Measurements from ENCODE around the gene VTCN1.
A peak's percentile ranks its signal among the peaks of the same experiment; 100 is the strongest.
"Not testable (repeated sequence)": the region's sequence is repeated elsewhere in the genome, so short reads cannot be mapped to it uniquely, and the experiment has no call there.

Gene VTCN1

GRCh38 chr1:117120774-117121588, 89.7 kb downstream of the VTCN1 start:
- peak overlapping the region; percentile 57 for H3K4me3 ChIP-seq (replicated peaks; ENCODE audit: low read depth, low read length)
- no peak for DNase-seq (ENCODE audit: extremely low read depth, low read depth)
- TF ChIP-seq, protein P1, sequence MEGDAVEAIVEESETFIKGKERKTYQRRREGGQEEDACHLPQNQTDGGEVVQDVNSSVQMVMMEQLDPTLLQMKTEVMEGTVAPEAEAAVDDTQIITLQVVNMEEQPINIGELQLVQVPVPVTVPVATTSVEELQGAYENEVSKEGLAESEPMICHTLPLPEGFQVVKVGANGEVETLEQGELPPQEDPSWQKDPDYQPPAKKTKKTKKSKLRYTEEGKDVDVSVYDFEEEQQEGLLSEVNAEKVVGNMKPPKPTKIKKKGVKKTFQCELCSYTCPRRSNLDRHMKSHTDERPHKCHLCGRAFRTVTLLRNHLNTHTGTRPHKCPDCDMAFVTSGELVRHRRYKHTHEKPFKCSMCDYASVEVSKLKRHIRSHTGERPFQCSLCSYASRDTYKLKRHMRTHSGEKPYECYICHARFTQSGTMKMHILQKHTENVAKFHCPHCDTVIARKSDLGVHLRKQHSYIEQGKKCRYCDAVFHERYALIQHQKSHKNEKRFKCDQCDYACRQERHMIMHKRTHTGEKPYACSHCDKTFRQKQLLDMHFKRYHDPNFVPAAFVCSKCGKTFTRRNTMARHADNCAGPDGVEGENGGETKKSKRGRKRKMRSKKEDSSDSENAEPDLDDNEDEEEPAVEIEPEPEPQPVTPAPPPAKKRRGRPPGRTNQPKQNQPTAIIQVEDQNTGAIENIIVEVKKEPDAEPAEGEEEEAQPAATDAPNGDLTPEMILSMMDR (IDR thresholded peaks at IDR 0.05; ENCODE audit: low read depth, low read length, missing control alignments), result no peak

- DNase-seq (ENCODE audit: extremely low read depth, low read depth); H3K4me3 ChIP-seq (replicated peaks; ENCODE audit: low read depth, low read length): not testable (repeated sequence)
Measured at GRCh38 chr1:117119144-117119543, 91.6 kb downstream of the VTCN1 start.

GRCh38 chr1:117118137-117118536, 92.6 kb downstream of the VTCN1 start:
- TF ChIP-seq, protein P1 (IDR thresholded peaks at IDR 0.05; ENCODE audit: low read depth, low read length, missing control alignments), result no peak
- DNase-seq (ENCODE audit: extremely low read depth, low read depth), result no peak
- H3K4me3 ChIP-seq (replicated peaks; ENCODE audit: low read depth, low read length), result no peak overlapping the region

DNA sequence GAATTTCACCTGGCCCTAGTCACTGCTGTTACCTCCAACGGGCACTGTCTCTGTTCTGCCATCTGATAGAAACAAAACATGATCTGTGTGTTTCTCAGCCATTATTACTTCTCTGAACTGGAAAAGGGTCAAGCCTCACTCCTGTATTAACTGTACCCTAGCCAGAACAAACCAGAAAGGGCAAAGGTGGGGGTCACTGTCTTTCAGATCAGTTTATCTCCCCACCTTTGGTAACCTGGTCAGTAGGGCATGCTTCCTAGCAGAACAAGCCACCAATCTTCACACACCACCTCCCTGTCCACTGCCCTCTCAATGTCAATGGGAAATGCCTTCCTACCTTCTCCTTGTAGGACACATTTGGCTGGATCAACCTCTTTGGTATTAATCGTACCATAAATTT, 93.0 kb downstream of the VTCN1 start:
- no peak overlapping the region for H3K4me3 ChIP-seq (replicated peaks; ENCODE audit: low read depth, low read length)
- DNase-seq (ENCODE audit: extremely low read depth, low read depth), result no peak
- TF ChIP-seq, protein P1 (IDR thresholded peaks at IDR 0.05; ENCODE audit: low read depth, low read length, missing control alignments), result no peak

GRCh38 chr1:117116784-117117130, 94.0 kb downstream of the VTCN1 start:
- no peak for DNase-seq (ENCODE audit: extremely low read depth, low read depth)
- no peak overlapping the region for H3K4me3 ChIP-seq (replicated peaks; ENCODE audit: low read depth, low read length)
- TF ChIP-seq, protein P1 (IDR thresholded peaks at IDR 0.05; ENCODE audit: low read depth, low read length, missing control alignments), result no peak

- TF ChIP-seq, protein P1 (IDR thresholded peaks at IDR 0.05; ENCODE audit: low read depth, low read length, missing control alignments), result no peak
- no peak for DNase-seq (ENCODE audit: extremely low read depth, low read depth)
- no peak overlapping the region for H3K4me3 ChIP-seq (replicated peaks; ENCODE audit: low read depth, low read length)
Measured at GRCh38 chr1:117116090-117116783, 94.5 kb downstream of the VTCN1 start.

GRCh38 chr1:117114877-117115276, 95.8 kb downstream of the VTCN1 start:
- DNase-seq (ENCODE audit: extremely low read depth, low read depth), result no peak
- TF ChIP-seq, protein P1 (IDR thresholded peaks at IDR 0.05; ENCODE audit: low read depth, low read length, missing control alignments), result no peak

More at GRCh38 chr1:117114877-117115276, 95.8 kb downstream of the VTCN1 start:
- no peak overlapping the region for H3K4me3 ChIP-seq (replicated peaks; ENCODE audit: low read depth, low read length)

Data from HFF-Myc (cell line).